GM10266 (cell line): ENCODE measurements around the gene TAF5L.
"Not testable (repeated sequence)": the region's sequence is repeated elsewhere in the genome, so short reads cannot be mapped to it uniquely, and the experiment has no call there.

Experiments used
- DNase-seq: peaks from one replicate; pipeline ENCODE4 v3.0.0; 2012; ENCODE audit errors: extremely low spot score
- TF ChIP-seq, protein P1 (sequence below): IDR thresholded peaks from 2 replicates; pipeline ENCODE4 v1.5.1; 2012; ENCODE audit warnings: mild to moderate bottlenecking, low read depth; ENCODE audit not compliant: control insufficient read depth, insufficient read depth; ENCODE audit errors: missing control alignments

TAF5L gene

DNA sequence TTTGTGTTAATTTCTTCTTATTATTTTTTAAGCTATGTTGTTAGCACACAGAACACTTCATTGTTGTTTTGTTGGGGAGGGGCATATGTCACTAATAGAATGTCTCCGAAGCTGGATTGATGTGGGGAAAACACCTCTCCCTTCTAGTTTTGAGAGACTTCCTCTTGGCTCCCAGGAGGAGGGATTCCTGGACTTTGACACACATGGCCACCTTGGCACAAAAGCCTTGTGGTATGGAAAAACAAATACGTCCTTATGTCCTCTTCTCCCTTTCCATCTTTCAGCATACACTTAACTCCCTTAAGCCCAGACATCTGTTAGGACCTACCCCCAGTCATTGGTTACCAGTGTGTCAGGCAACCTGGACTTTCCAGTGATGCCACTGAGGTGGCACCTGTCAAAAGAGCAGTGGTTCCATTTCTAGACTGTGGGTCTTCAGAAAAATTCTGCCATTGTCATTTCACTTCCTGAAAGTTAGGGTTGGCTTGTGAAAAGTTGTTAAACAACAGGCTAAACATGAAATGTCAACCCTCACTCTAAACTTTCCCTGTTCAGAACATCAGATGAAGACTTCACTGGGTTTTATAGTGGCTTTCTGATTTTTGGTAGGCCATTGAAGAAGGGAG is 54.9 kb downstream of the TAF5L start:
- no peak for DNase-seq
- TF ChIP-seq, protein P1, sequence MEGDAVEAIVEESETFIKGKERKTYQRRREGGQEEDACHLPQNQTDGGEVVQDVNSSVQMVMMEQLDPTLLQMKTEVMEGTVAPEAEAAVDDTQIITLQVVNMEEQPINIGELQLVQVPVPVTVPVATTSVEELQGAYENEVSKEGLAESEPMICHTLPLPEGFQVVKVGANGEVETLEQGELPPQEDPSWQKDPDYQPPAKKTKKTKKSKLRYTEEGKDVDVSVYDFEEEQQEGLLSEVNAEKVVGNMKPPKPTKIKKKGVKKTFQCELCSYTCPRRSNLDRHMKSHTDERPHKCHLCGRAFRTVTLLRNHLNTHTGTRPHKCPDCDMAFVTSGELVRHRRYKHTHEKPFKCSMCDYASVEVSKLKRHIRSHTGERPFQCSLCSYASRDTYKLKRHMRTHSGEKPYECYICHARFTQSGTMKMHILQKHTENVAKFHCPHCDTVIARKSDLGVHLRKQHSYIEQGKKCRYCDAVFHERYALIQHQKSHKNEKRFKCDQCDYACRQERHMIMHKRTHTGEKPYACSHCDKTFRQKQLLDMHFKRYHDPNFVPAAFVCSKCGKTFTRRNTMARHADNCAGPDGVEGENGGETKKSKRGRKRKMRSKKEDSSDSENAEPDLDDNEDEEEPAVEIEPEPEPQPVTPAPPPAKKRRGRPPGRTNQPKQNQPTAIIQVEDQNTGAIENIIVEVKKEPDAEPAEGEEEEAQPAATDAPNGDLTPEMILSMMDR, result no peak

DNA sequence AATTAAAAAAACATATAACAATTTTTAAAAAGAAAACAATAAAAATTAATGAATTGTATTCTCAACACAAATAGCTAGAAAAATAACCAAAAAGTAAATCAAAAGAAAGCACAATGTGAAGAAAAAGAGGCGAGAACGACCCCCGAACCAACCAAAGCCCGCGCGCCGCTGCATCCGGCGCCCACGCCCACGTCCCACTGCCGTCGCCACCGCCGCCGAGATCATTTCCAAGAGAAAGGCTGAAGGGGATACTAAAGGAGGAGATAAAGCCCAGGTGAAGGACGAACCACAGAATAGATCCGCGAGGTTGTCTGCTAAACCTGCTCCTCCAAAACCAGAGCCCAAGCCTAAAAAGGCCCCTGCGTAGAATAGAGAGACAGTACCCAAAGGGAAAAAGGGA is 55.6 kb downstream of the TAF5L start:
- DNase-seq, result no peak
- TF ChIP-seq, protein P1, result no peak

- no peak for DNase-seq
- TF ChIP-seq, protein P1, result no peak
Observed at GRCh38 chr1:229567109-229567868, 58.6 kb downstream of the TAF5L start.

DNA sequence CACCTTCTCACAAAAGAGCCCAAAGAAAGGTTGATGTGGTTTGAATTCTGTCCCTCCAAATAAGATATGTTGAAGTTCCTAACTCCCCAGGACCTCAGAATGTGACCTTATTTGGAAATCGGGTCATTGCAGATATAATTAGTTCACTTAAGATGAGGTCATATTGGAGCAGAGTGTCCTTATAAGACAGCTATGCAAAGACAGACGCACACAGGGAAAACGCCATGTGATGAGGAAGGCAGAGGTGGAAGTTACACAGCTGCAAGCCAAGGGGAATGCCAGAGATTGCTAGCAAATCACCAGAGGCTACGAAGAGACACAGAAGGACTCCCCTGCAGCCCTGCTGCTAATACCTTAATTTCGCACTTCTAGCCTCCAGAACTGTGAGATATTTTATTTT is 62.2 kb downstream of the TAF5L start:
- DNase-seq, result no peak

DNA sequence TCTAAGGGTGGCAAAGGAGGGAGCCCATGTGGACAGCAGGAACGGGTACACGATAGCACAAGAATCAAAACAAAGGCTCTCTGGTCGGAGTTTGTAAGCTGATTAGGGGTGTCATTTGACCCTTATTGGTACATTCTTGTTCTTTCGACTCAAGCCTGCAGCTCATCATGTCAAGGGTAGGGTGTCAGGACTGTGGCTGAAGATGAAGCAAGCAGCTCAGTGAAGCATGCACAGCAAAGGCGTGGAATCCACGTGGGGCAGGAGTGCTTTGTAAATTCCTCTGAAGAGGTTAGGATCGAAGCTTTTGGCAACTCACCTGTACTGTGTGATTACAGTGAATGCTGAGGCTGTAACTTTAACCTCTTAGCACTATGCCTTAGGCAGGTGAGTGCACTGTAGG is 62.7 kb downstream of the TAF5L start:
- DNase-seq, result no peak
- TF ChIP-seq, protein P1, result no peak

More for the DNA sequence above, 62.2 kb downstream of the TAF5L start:
- TF ChIP-seq, protein P1, result no peak

DNA sequence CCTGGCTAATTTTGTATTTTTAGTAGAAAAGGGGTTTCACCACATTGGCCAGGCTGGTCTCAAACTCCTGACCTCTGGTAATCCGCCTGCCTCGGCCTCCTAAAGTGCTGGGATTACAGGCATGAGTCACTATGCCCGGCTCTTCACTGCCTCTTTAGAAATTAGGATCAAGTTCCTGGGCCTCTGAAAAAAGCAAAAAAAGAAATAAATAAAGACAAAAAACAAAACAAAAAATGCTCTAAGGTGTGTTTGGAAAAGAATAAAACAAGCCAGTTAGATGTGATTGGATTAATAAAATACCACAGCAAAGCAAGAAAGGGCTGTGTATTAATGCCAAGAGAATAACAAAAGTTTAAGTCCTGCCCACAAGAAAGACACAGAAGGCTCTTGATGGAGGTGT is 63.2 kb downstream of the TAF5L start:
- no peak for DNase-seq
- TF ChIP-seq, protein P1, result no peak

DNA sequence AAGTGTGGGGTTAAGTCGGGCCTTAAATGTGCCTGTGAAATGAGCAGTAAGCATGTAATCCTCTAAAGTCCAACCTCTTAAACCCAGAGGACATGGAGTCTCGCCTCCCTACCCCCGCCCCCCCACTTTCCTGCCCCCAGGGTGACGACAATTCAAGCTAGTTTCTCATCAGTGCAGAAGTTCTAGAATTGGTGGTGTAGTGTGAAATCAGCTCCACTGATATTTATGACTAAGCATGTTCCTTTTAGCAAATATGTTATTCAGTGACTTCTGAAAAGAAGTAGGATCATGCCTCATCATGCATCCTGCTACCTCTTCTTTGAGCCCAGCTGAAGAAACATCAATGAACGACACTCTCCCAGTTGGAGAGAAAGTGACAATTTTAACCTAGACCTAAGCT is 64.8 kb downstream of the TAF5L start:
- TF ChIP-seq, protein P1, result no peak
- no peak for DNase-seq

DNA sequence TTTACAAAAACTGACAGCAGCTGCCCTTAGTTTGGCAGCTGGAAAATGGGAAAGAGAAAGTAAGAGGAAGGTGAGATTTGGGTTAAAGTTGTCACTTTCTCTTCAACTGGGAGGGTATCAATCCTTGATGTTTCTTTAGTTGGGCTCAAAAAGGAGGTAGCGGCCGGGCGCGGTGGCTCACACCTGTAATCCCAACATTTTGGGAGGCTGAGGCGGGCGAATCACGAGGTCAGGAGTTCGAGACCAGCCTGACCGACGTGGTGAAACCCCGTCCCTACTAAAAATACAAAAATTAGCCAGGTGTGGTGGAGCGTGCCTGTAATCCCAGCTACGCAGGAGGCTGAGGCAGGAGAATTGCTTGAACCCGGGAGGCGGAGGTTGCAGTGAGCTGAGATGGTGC is 65.8 kb downstream of the TAF5L start:
- DNase-seq, result not testable (repeated sequence)

DNA sequence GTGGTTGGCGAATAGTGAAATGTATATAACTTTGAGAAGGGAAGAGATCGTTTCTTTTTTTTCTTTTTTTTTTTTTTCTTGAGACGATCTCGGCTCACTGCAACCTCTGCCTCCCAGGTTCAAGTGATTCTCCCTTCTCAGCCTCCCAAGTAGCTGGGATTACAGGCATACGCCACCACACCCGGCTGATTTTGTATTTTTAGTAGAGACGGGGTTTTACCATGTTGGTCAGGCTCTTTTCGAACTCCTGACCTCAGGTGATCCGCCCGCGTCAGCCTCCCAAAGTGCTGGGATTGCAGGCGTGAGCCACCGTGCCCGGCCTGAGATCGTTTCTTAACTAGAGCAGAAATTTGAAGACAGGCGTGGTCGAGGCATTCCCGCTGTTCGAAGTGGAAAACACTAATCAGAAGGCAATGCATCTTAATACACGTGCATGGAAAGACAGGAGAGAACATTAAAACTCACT is 66.6 kb downstream of the TAF5L start:
- not testable (repeated sequence) for DNase-seq
